Measurements from ENCODE around the gene LHPP. TPM values are rescaled to one million over a fixed set of nuclear protein-coding genes. Genes with fewer than 3 reads are reported as not detected.

LHPP gene
- total RNA-seq, 1 experiment from 2014 or later = 6.6 TPM

DNA sequence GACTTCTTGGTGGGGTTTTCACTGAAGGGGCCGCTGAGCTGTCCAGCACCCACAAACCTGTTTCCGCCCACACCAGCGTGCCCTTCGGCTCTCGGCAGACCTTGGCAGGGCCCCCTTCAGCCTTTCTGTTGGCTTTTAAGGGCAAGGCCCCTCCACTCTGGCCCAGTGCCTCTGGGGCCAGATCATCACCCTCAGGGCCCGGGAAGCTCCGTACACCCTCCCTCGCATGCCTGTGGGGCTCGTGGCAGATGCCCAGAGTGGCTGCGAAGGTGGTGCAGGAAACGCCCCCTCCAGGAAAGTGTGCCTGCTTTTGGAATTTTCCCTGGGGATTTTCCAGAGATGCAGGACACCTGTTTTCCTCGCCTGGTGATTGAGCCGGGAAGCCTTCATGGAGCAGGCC is 7.0 kb downstream of the LHPP start:
- Histone ChIP-seq H3K4me2 (ENCODE audit: low read length) (no peak overlapping the region), H3K9ac (ENCODE audit: low read length) (no peak overlapping the region), H3K27me3 (ENCODE audit: low read length) (no peaks in the 10 kb centered on the region), H3K9me3 (ENCODE audit: low read length) (no peaks in the 10 kb centered on the region), H3K9me2 (replicated peaks; ENCODE audit: low read length) (no peaks in the 10 kb centered on the region), H3F3A (ENCODE audit: low read length, unreplicated experiment) (no peaks in the 10 kb centered on the region), H3K4me1 (ENCODE audit: insufficient read depth, low read length) (no peaks in the 10 kb centered on the region), H3K36me3 (ENCODE audit: low read depth, low read length) (no peaks in the 10 kb centered on the region), H2AFZ (ENCODE audit: low read length) (no peak overlapping the region), H3K79me2 (ENCODE audit: low read length) (no peaks in the 10 kb centered on the region), H4K20me1 (ENCODE audit: low read length) (no peaks in the 10 kb centered on the region), H3K4me3 (ENCODE audit: low read length) (no peak overlapping the region), H3K27ac (ENCODE audit: low read length) (no peak overlapping the region)
- ChIA-PET POLR2A (ENCODE audit: unreplicated experiment) (no interaction called here), CTCF (no interaction called here)
- TF ChIP-seq EZH2phosphoT487 (IDR thresholded peaks at IDR 0.05; ENCODE audit: borderline replicate concordance, low read length) (no peak), EZH2 (IDR thresholded peaks at IDR 0.05; ENCODE audit: low read length, unreplicated experiment) (no peak), CTCF (conservative IDR thresholded peaks at IDR 0.05; ENCODE audit: low read depth, low read length) (no peak)
- intact Hi-C loops (cut with micrococcal nuclease) = no loop called here
- no peak for DNase-seq
- BruUV-seq (replicated peaks) = no TSS peak
- no peak for ATAC-seq

DNA sequence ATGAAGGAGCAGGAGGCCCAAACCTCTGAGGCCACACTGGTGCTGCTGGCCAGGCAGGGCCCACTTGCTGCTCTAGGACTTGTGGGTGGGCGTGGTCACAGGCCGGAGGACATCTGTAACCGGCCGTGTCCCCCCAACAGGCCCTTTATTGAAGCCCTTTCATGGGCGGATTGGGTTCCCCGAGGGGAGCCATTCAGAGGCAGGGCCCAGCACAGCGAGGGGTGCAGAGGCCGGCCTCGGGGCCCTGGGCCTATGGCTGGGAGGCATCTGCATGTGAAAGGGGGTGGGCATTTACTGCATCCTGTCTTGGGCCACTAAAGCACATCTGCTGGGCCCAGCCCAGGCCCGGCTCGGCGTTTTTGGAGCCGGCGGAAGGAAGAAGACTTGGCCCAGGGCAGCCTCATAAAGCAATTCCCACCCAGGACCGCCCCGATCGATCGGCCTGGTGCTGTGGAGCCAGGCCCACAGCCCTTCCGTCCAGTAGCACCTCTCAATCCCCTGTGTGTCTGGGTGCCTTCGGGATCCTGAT is 8.4 kb downstream of the LHPP start:
- ATAC-seq = no peak
- Histone ChIP-seq H3K27me3 (ENCODE audit: low read length) (no peaks in the 10 kb centered on the region), H3K27ac (ENCODE audit: low read length) (no peak overlapping the region), H3K9ac (ENCODE audit: low read length) (no peak overlapping the region), H2AFZ (ENCODE audit: low read length) (no peak overlapping the region), H3K79me2 (ENCODE audit: low read length) (no peaks in the 10 kb centered on the region), H3K4me2 (ENCODE audit: low read length) (no peak overlapping the region), H3K9me2 (replicated peaks; ENCODE audit: low read length) (no peaks in the 10 kb centered on the region), H3K4me3 (ENCODE audit: low read length) (no peak overlapping the region), H3K9me3 (ENCODE audit: low read length) (no peaks in the 10 kb centered on the region), H3K36me3 (ENCODE audit: low read depth, low read length) (no peaks in the 10 kb centered on the region), H3F3A (ENCODE audit: low read length, unreplicated experiment) (no peaks in the 10 kb centered on the region), H4K20me1 (ENCODE audit: low read length) (no peaks in the 10 kb centered on the region), H3K4me1 (ENCODE audit: insufficient read depth, low read length) (no peaks in the 10 kb centered on the region)
- no peak for TF ChIP-seq EZH2 (IDR thresholded peaks at IDR 0.05; ENCODE audit: low read length, unreplicated experiment)
- CTCF ChIA-PET = no interaction called here
- no peak for DNase-seq
- POLR2A ChIA-PET (ENCODE audit: unreplicated experiment) = no interaction called here
- intact Hi-C loops (cut with micrococcal nuclease) = no loop called here
- BruUV-seq (replicated peaks) = no TSS peak

DNA sequence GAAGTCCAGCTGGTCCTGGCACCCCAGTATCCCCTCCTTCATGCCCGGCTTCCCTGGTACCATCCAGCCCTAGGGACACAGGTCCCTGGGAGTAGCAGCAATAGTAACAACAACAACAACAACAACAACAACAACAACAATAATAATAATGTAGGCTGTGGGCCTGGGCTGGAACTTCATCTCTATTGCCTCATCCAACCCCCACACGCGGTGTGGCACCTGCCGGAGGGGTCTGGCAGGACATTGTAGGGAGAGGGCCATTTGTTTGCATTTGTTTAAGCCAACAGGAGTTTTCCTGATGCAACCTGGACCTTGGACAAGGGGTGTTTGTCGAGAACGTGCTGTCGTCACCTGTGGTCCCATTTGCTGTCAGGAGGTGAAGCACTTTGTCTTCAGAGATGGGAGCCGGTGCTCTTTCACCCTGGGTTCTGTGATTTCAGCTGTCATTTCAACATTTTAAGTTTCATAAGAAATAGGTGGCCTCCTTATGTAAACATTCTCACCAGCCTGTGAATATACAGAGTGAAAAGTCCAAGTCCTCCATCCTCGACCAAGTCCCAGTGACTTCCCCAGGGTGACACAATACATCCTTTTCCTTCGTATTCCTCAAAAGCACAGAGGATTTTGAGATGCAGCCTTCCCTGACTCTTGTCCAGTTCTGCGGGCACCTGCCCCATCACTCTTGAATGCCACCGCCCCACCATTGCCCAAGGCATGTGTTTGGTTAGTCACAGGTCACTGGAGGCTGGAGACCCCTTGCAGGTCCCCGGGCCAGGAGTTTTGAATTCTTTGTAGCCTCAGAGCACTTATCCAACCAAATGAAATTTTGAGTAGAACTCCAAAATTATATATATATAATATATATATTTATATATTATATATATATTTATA is 9.2 kb downstream of the LHPP start:
- TF ChIP-seq EZH2 (IDR thresholded peaks at IDR 0.05; ENCODE audit: low read length, unreplicated experiment) = no peak
- no peak for TF ChIP-seq CTCF (conservative IDR thresholded peaks at IDR 0.05; ENCODE audit: low read depth, low read length)
- TF ChIP-seq EZH2phosphoT487 (IDR thresholded peaks at IDR 0.05; ENCODE audit: borderline replicate concordance, low read length) = no peak
- Histone ChIP-seq H2AFZ (ENCODE audit: low read length) (no peak overlapping the region), H3K36me3 (ENCODE audit: low read depth, low read length) (no peaks in the 10 kb centered on the region), H3F3A (ENCODE audit: low read length, unreplicated experiment) (no peaks in the 10 kb centered on the region), H3K9ac (ENCODE audit: low read length) (no peak overlapping the region), H4K20me1 (ENCODE audit: low read length) (no peaks in the 10 kb centered on the region), H3K4me2 (ENCODE audit: low read length) (no peak overlapping the region), H3K9me3 (ENCODE audit: low read length) (no peaks in the 10 kb centered on the region), H3K27me3 (ENCODE audit: low read length) (no peaks in the 10 kb centered on the region), H3K4me3 (ENCODE audit: low read length) (no peak overlapping the region), H3K9me2 (replicated peaks; ENCODE audit: low read length) (no peaks in the 10 kb centered on the region), H3K27ac (ENCODE audit: low read length) (no peak overlapping the region), H3K4me1 (ENCODE audit: insufficient read depth, low read length) (no peaks in the 10 kb centered on the region), H3K79me2 (ENCODE audit: low read length) (no peaks in the 10 kb centered on the region)
- POLR2A ChIA-PET (ENCODE audit: unreplicated experiment) = no interaction called here
- intact Hi-C loops (cut with micrococcal nuclease) = no loop called here
- CTCF ChIA-PET = no interaction called here
- no peak for DNase-seq
- ATAC-seq = no peak
- no TSS peak for BruUV-seq (replicated peaks)
